GM04503 (cell line): ENCODE results near the gene PAAF1.
"Not testable (repeated sequence)": the region's sequence is repeated elsewhere in the genome, so short reads cannot be mapped to it uniquely, and the experiment has no call there.

Experiments
- DNase-seq: peaks from one replicate; pipeline ENCODE4 v3.0.0-alpha.2; 2012; ENCODE audit warnings: low read depth

PAAF1 gene

GRCh38 chr11:73883856-73884255, 7.1 kb downstream of the PAAF1 start:
- no peak for DNase-seq

- DNase-seq, result no peak
These were observed 11.4 kb downstream of the PAAF1 start for GRCh38 chr11:73888244-73888643.

- DNase-seq, result no peak
These were observed 12.2 kb downstream of the PAAF1 start for GRCh38 chr11:73889019-73889418.

- DNase-seq, result no peak
These were observed 12.7 kb downstream of the PAAF1 start for GRCh38 chr11:73889536-73889935.

- no peak for DNase-seq
These were observed 16.2 kb downstream of the PAAF1 start for GRCh38 chr11:73893041-73893440.

- DNase-seq, result peak; percentile 40
These were observed 18.0 kb downstream of the PAAF1 start for GRCh38 chr11:73894725-73895335.

GRCh38 chr11:73902303-73902702, 25.5 kb downstream of the PAAF1 start:
- DNase-seq, result no peak

- DNase-seq, result no peak
These were observed 30.4 kb downstream of the PAAF1 start for GRCh38 chr11:73907191-73907590.

- DNase-seq, result no peak
These were observed 35.2 kb downstream of the PAAF1 start for GRCh38 chr11:73912026-73912425.

- DNase-seq, result no peak
These were observed 36.7 kb downstream of the PAAF1 start for GRCh38 chr11:73913472-73913871.

- DNase-seq, result no peak
These were observed 37.5 kb downstream of the PAAF1 start for GRCh38 chr11:73914284-73914683.

- DNase-seq, result no peak
These were observed 39.6 kb downstream of the PAAF1 start for GRCh38 chr11:73916435-73916834.

- DNase-seq, result no peak
These were observed 44.4 kb downstream of the PAAF1 start for GRCh38 chr11:73921180-73921579.

GRCh38 chr11:73929388-73929787, 52.6 kb downstream of the PAAF1 start:
- DNase-seq, result no peak

- DNase-seq, result peak; percentile 29
These were observed 54.3 kb downstream of the PAAF1 start for GRCh38 chr11:73931039-73931645.

- DNase-seq, result no peak
These were observed 55.2 kb downstream of the PAAF1 start for GRCh38 chr11:73931951-73932350.

GRCh38 chr11:73932781-73933180, 56.0 kb downstream of the PAAF1 start:
- no peak for DNase-seq

GRCh38 chr11:73936047-73936446, 59.2 kb downstream of the PAAF1 start:
- DNase-seq, result not testable (repeated sequence)

- DNase-seq, result no peak
These were observed 62.3 kb downstream of the PAAF1 start for GRCh38 chr11:73939096-73939495.

GRCh38 chr11:73940801-73941570, 64.2 kb downstream of the PAAF1 start:
- no peak for DNase-seq

GRCh38 chr11:73942010-73942409, 65.2 kb downstream of the PAAF1 start:
- DNase-seq, result no peak

- DNase-seq, result no peak
These were observed 67.3 kb downstream of the PAAF1 start for GRCh38 chr11:73944085-73944484.

GRCh38 chr11:73944901-73945300, 68.1 kb downstream of the PAAF1 start:
- no peak for DNase-seq
